Liver (tissue), 9 donors: ENCODE results near the gene AQP6. TPM values are rescaled to one million over a fixed set of nuclear protein-coding genes. Genes with fewer than 3 reads are reported as not detected.

Experiments
- DNase-seq: peaks from one replicate; pipeline ENCODE4 v3.0.0-alpha.2; 2017; ENCODE audit warnings: low spot score
- H3K27ac ChIP-seq, 2 donors: one replicate each; pipeline ENCODE4 v1.7.0; 2013; ENCODE audit warnings: inconsistent platforms in 2 of 2, low read length in 2 of 2, control low read depth in 1 of 2, low read depth in 1 of 2, mild to moderate bottlenecking in 1 of 2
- H3K27me3 ChIP-seq, 4 donors: one replicate each; pipeline versions ENCODE4 v1.6.1 to v1.7.0; 2013; ENCODE audit warnings: low read length in 3 of 4, inconsistent platforms in 1 of 4, mild to moderate bottlenecking in 1 of 4, moderate library complexity in 1 of 4; ENCODE audit not compliant: control insufficient read depth in 4 of 4, insufficient read depth in 4 of 4
- H3K36me3 ChIP-seq, 4 donors: one replicate each; pipeline versions ENCODE4 v1.6.1 to v1.7.0; 2013; ENCODE audit warnings: low read length in 3 of 4, mild to moderate bottlenecking in 3 of 4, low read depth in 1 of 4, moderate library complexity in 1 of 4; ENCODE audit not compliant: control insufficient read depth in 4 of 4, insufficient read depth in 3 of 4
- H3K4me1 ChIP-seq, 4 donors: one replicate each; pipeline versions ENCODE4 v1.6.1 to v1.7.0; 2013; ENCODE audit warnings: low read length in 3 of 4, mild to moderate bottlenecking in 3 of 4, moderate library complexity in 1 of 4; ENCODE audit not compliant: control insufficient read depth in 4 of 4, insufficient read depth in 4 of 4
- H3K4me3 ChIP-seq, 3 donors: one replicate each; pipeline versions ENCODE4 v1.6.1 to v1.7.0; 2013; ENCODE audit warnings: low read length in 3 of 3, control low read depth in 1 of 3, low read depth in 1 of 3, mild to moderate bottlenecking in 1 of 3
- H3K9ac ChIP-seq, 2 donors: one replicate each; pipeline ENCODE4 v1.7.0; 2013; ENCODE audit warnings: low read length in 2 of 2, mild to moderate bottlenecking in 2 of 2, moderate library complexity in 2 of 2, control low read depth in 1 of 2, low read depth in 1 of 2
- H3K9me3 ChIP-seq, 4 donors: one replicate each; pipeline versions ENCODE4 v1.6.1 to v1.7.0; 2013; ENCODE audit warnings: low read length in 3 of 4; ENCODE audit not compliant: control insufficient read depth in 4 of 4
- ATF3 ChIP-seq: IDR thresholded peaks from 2 replicates; pipeline ENCODE4 v1.6.1; 2016; ENCODE audit warnings: antibody characterized with exemption
- CTCF ChIP-seq: fragments of 150-350 bp; IDR thresholded peaks from 2 replicates; pipeline ENCODE4 v1.5.1; 2017; ENCODE audit warnings: improper control_type of control experiment, low read depth, low read length; ENCODE audit not compliant: missing input control
- EGR1 ChIP-seq, 2 donors: IDR thresholded peaks; 2 replicates each; pipeline ENCODE4 v1.6.1; 2016 to 2018; ENCODE audit warnings: antibody characterized with exemption in 2 of 2, low read depth in 2 of 2
- FOXA1 ChIP-seq: IDR thresholded peaks from 2 replicates; pipeline ENCODE4 v1.6.1; 2016; ENCODE audit warnings: antibody characterized with exemption
- FOXA2 ChIP-seq: IDR thresholded peaks from 2 replicates; pipeline ENCODE4 v1.6.1; 2016; ENCODE audit warnings: antibody characterized with exemption
- GABPA ChIP-seq, 2 donors: IDR thresholded peaks in 1 of 2; conservative IDR thresholded peaks in 1 of 2; 2 replicates each; pipeline ENCODE4 v1.6.1; 2016; ENCODE audit warnings: antibody characterized with exemption in 2 of 2, mild to moderate bottlenecking in 1 of 2, moderate library complexity in 1 of 2
- HNF4A ChIP-seq, 2 donors: conservative IDR thresholded peaks; 2 replicates each; pipeline ENCODE4 v1.6.1; 2016; ENCODE audit warnings: antibody characterized with exemption in 2 of 2, mild to moderate bottlenecking in 2 of 2
- HNF4G ChIP-seq: IDR thresholded peaks from 2 replicates; pipeline ENCODE4 v1.6.1; 2016; ENCODE audit warnings: antibody characterized with exemption
- JUND ChIP-seq, 2 donors: IDR thresholded peaks; 2 replicates each; pipeline ENCODE4 v1.6.1; 2016; ENCODE audit warnings: antibody characterized with exemption in 2 of 2
- NR2F2 ChIP-seq: IDR thresholded peaks from 2 replicates; pipeline ENCODE4 v1.6.1; 2016; ENCODE audit warnings: antibody characterized with exemption
- RAD21 ChIP-seq, 2 donors: IDR thresholded peaks; 2 replicates each; pipeline ENCODE4 v1.6.1; 2016; ENCODE audit warnings: antibody characterized with exemption in 2 of 2, mild to moderate bottlenecking in 2 of 2
- REST ChIP-seq: IDR thresholded peaks from 2 replicates; pipeline ENCODE4 v1.6.1; 2016; ENCODE audit warnings: antibody characterized with exemption, mild to moderate bottlenecking
- RXRA ChIP-seq, 2 donors: IDR thresholded peaks; 2 replicates each; pipeline ENCODE4 v1.6.1; 2017 to 2018; ENCODE audit warnings: antibody characterized with exemption in 2 of 2, mild to moderate bottlenecking in 1 of 2
- SP1 ChIP-seq: IDR thresholded peaks from 2 replicates; pipeline ENCODE4 v1.6.1; 2018; ENCODE audit warnings: antibody characterized with exemption, mild to moderate bottlenecking
- TAF1 ChIP-seq: conservative IDR thresholded peaks from 2 replicates; pipeline ENCODE4 v1.6.1; 2016; ENCODE audit warnings: antibody characterized with exemption, mild to moderate bottlenecking
- YY1 ChIP-seq: IDR thresholded peaks from 2 replicates; pipeline ENCODE4 v1.6.1; 2016; ENCODE audit warnings: antibody characterized with exemption, mild to moderate bottlenecking
- ZBTB33 ChIP-seq: IDR thresholded peaks from 2 replicates; pipeline ENCODE4 v1.6.1; 2016; ENCODE audit warnings: antibody characterized with exemption
- WGBS: extraction: QIAGEN DNeasy Blood & Tissue Kit; methylation state at CpG from one replicate; pipeline ENCODE4 v1.1.7; 2013; 5-methylcytosine and 5-hydroxymethylcytosine counted together
- polyA plus RNA-seq, 2 donors: library from polyadenylated mRNA; stranded (reverse) in 1 of 2; unstranded in 1 of 2; fragments of 200-250 nt in 1 of 2; fragments of >200 nt in 1 of 2; fragmentation: Nextera tagmentation in 1 of 2; extraction: Ambion mirVana in 1 of 2; gene quantifications; one replicate each; pipeline versions ENCODE4 v1.2.1 to v1.2.3, GENCODE V29; 2013 to 2015
- total RNA-seq, 2 donors: library from RNA; depleted of rRNA; stranded (reverse); fragments of >200 nt; gene quantifications; one replicate each; pipeline ENCODE4 v1.2.3, GENCODE V29; 2014
- donor health status: healthy.
- donor health status: healthy.
- donor health status: healthy.
- donor health status: healthy.
- donor health status: healthy.

Gene AQP6
- total and polyA plus RNA-seq, 4 donors: 0.05 to 0.11 TPM; not detected in 2

- Histone ChIP-seq H3K9ac (no peak overlapping the region), H3K36me3 (no peaks in the 10 kb centered on the region), H3K4me1 (peaks cover 0 to 5% (median 0%) of the 10 kb centered on the region in 4 donors), H3K4me3 (no peak overlapping the region), H3K27me3 (no peaks in the 10 kb centered on the region), H3K27ac (no peak overlapping the region), H3K9me3 (no peaks in the 10 kb centered on the region)
- TF ChIP-seq NR2F2 (no peak), FOXA1 (no peak), EGR1 (IDR thresholded peaks at IDR 0.05; ENCODE audit: low read depth in 2 of 2) (no peak), FOXA2 (no peak), TAF1 (no peak), SP1 (no peak), RXRA (IDR thresholded peaks at IDR 0.05) (no peak), ZBTB33 (no peak), GABPA (IDR thresholded peaks at IDR 0.05 in 1 of 2, conservative IDR thresholded peaks at IDR 0.05 in 1 of 2) (no peak), REST (no peak), YY1 (no peak), HNF4G (no peak)
- no peak for DNase-seq
- 85% methylated on average over 7 of the region's 7 CpGs for WGBS
Observed at GRCh38 chr12:49923035-49923644, 49.6 kb upstream of the AQP6 start.

GRCh38 chr12:49923880-49924556 lies 48.7 kb upstream of the AQP6 start:
- 89% methylated on average over 15 of the region's 15 CpGs for WGBS
- no peaks in the 10 kb centered on the region for H3K27me3 ChIP-seq
- DNase-seq: no peak
- TF ChIP-seq CTCF (no peak), FOXA2 (no peak), JUND (IDR thresholded peaks at IDR 0.05) (no peak), HNF4G (no peak), ZBTB33 (no peak), NR2F2 (no peak), REST (no peak), FOXA1 (no peak), GABPA (IDR thresholded peaks at IDR 0.05 in 1 of 2, conservative IDR thresholded peaks at IDR 0.05 in 1 of 2) (no peak), RAD21 (IDR thresholded peaks at IDR 0.05) (no peak), RXRA (IDR thresholded peaks at IDR 0.05) (no peak), HNF4A (conservative IDR thresholded peaks at IDR 0.05) (no peak), SP1 (no peak), TAF1 (no peak), ATF3 (no peak)
- peaks cover 0 to 5% (median 0%) of the 10 kb centered on the region in 4 donors for H3K4me1 ChIP-seq
- no peak overlapping the region for H3K9ac ChIP-seq
- H3K4me3 ChIP-seq: no peak overlapping the region
- H3K27ac ChIP-seq: no peak overlapping the region
- no peaks in the 10 kb centered on the region for H3K36me3 ChIP-seq
- H3K9me3 ChIP-seq: no peaks in the 10 kb centered on the region
